Adrenal gland (tissue), 12 donors: Measurements from ENCODE around the gene RBM19. TPM values are rescaled to one million over a fixed set of nuclear protein-coding genes. Genes with fewer than 3 reads are reported as not detected.

Experiments
- DNase-seq, 7 donors: peaks; one replicate each; pipeline ENCODE4 v3.0.0-alpha.2; 2019 to 2020
- H3K27ac ChIP-seq, 5 donors: fragments of 200-600 bp; sonication (generic) in 4 of 5; 1 replicate in 3 of 5; 2 replicates in 2 of 5; pipeline versions ENCODE4 v1.5.1 to v1.8.0; 2016 to 2020; ENCODE audit warnings: mild to moderate bottlenecking in 1 of 5
- H3K27me3 ChIP-seq: fragments of 200-600 bp; 2 replicates; pipeline ENCODE4 v1.8.0; 2021
- H3K36me3 ChIP-seq, 2 donors: fragments of 200-600 bp; replicated peaks in 1 of 2; 1 replicate in 1 of 2; 2 replicates in 1 of 2; pipeline versions ENCODE4 v1.5.1 to v1.8.0; 2018 to 2022
- H3K4me1 ChIP-seq, 2 donors: fragments of 200-600 bp; replicated peaks in 1 of 2; 1 replicate in 1 of 2; 2 replicates in 1 of 2; pipeline versions ENCODE4 v1.5.1 to v1.8.0; 2018 to 2021
- H3K4me3 ChIP-seq, 4 donors: fragments of 200-600 bp; sonication (generic) in 3 of 4; one replicate each; pipeline ENCODE4 v1.5.1; 2016 to 2018
- H3K9me3 ChIP-seq, 3 donors: fragments of 200-600 bp; sonication (generic) in 1 of 3; replicated peaks in 1 of 3; 1 replicate in 2 of 3; 2 replicates in 1 of 3; pipeline versions ENCODE4 v1.5.1 to v1.8.0; 2016 to 2021
- POLR2A ChIP-seq, 2 donors: fragments of 450-650 bp; IDR thresholded peaks; one replicate each; pipeline ENCODE4 v1.6.1; 2017; ENCODE audit warnings: antibody characterized with exemption in 2 of 2, mild to moderate bottlenecking in 2 of 2, moderate library complexity in 1 of 2
- WGBS, 4 donors: extraction: QIAGEN DNeasy Blood & Tissue Kit in 2 of 4; methylation state at CpG; one replicate each; pipeline versions ENCODE4 v1.1.5 to v1.1.7; 2013 to 2017; 5-methylcytosine and 5-hydroxymethylcytosine counted together
- intact Hi-C, 2 donors: fragments of 100-400 bp; cut with DNase I; formaldehyde crosslinking; loops; one replicate each; pipeline versions ENCODE4 v1.14.1 to v1.15.0; 2022 to 2023
- polyA plus RNA-seq, 3 donors: library from polyadenylated mRNA; stranded (reverse); fragments of 200-250 nt in 2 of 3; fragments of 350-450 nt in 1 of 3; fragmentation: Illumina TruSeq in 1 of 3; extraction: RNeasy Lipid Tissue Mini Kit (QIAGEN cat#74804) in 1 of 3; gene quantifications; one replicate each; pipeline ENCODE4 v1.2.3, GENCODE V29; 2013 to 2014
- total RNA-seq, 9 donors: library from RNA; depleted of rRNA in 4 of 9; stranded (reverse); fragments of >200 nt in 4 of 9; fragments of 120-200 nt in 1 of 9; fragmentation: NEBNext Ultra II Directional in 1 of 9; extraction: Animal tissue kit (Norgen Biotek cat#: 25700) in 1 of 9; gene quantifications; one replicate each; pipeline versions ENCODE4 v1.1.0 to v1.2.4, GENCODE V29; 2013 to 2023
- TF ChIP-seq, protein P1 (sequence below), 6 experiments: fragments of 450-650 bp in 4 of 6; fragments of 200-600 bp in 2 of 6; sonication (generic) in 1 of 6; IDR thresholded peaks; 1 replicate in 5 of 6; 2 replicates in 1 of 6; pipeline versions ENCODE4 v1.5.1 to v1.8.0; 2016 to 2021; ENCODE audit warnings: antibody characterized with exemption in 6 of 6, mild to moderate bottlenecking in 2 of 6, moderate library complexity in 1 of 6
- donor health status: healthy with polysubstance abuse.
- donor health status: Bipolar disorder and iron deficiency.
- donor health status: DM: yes; HTN: yes; CAD: no.
- donor health status: DM: no; HTN: no; CAD: no.
- donor health status: DM: no; HTN: no; CAD: no.
- donor health status: DM: yes; HTN: yes; CAD: no.

The RBM19 gene
- total and polyA plus RNA-seq, 12 donors = 19.6 to 71.4 (median 33.1) TPM

- no peak for DNase-seq
- TF ChIP-seq, protein P1, sequence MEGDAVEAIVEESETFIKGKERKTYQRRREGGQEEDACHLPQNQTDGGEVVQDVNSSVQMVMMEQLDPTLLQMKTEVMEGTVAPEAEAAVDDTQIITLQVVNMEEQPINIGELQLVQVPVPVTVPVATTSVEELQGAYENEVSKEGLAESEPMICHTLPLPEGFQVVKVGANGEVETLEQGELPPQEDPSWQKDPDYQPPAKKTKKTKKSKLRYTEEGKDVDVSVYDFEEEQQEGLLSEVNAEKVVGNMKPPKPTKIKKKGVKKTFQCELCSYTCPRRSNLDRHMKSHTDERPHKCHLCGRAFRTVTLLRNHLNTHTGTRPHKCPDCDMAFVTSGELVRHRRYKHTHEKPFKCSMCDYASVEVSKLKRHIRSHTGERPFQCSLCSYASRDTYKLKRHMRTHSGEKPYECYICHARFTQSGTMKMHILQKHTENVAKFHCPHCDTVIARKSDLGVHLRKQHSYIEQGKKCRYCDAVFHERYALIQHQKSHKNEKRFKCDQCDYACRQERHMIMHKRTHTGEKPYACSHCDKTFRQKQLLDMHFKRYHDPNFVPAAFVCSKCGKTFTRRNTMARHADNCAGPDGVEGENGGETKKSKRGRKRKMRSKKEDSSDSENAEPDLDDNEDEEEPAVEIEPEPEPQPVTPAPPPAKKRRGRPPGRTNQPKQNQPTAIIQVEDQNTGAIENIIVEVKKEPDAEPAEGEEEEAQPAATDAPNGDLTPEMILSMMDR (IDR thresholded peaks at IDR 0.05) = no peak
- intact Hi-C loops = no loop called here
- Histone ChIP-seq H3K36me3 (peaks cover 0 to 89% of the 10 kb centered on the region in 2 donors), H3K27ac (no peak overlapping the region), H3K27me3 (no peaks in the 10 kb centered on the region), H3K9me3 (no peaks in the 10 kb centered on the region), H3K4me3 (no peak overlapping the region), H3K4me1 (no peaks in the 10 kb centered on the region)
- WGBS, 4 donors = 92 to 94% (median 93%) methylated on average over 4 to 5 of the region's 5 CpGs
Observed at GRCh38 chr12:113958108-113958507, 8.0 kb downstream of the RBM19 start.

GRCh38 chr12:113957627-113958026 lies 8.5 kb downstream of the RBM19 start:
- 86 to 97% (median 87%) methylated on average over 17 of the region's 17 CpGs for WGBS, 4 donors
- H3K4me3 ChIP-seq = no peak overlapping the region
- intact Hi-C loops = no loop called here
- H3K36me3 ChIP-seq = peaks cover 0 to 94% of the 10 kb centered on the region in 2 donors
- no peak overlapping the region for H3K27ac ChIP-seq
- H3K9me3 ChIP-seq = no peaks in the 10 kb centered on the region
- DNase-seq = no peak
- no peaks in the 10 kb centered on the region for H3K4me1 ChIP-seq
- TF ChIP-seq, protein P1 (IDR thresholded peaks at IDR 0.05) = no peak
- TF ChIP-seq POLR2A (IDR thresholded peaks at IDR 0.05) = no peak
- H3K27me3 ChIP-seq = no peaks in the 10 kb centered on the region

- H3K27me3 ChIP-seq = no peaks in the 10 kb centered on the region
- H3K27ac ChIP-seq = no peak overlapping the region
- H3K36me3 ChIP-seq = peaks cover 0 to 86% of the 10 kb centered on the region in 2 donors
- TF ChIP-seq POLR2A (IDR thresholded peaks at IDR 0.05) = no peak
- TF ChIP-seq, protein P1 (IDR thresholded peaks at IDR 0.05) = no peak
- intact Hi-C loops = no loop called here
- no peak for DNase-seq
- H3K9me3 ChIP-seq = no peaks in the 10 kb centered on the region
- H3K4me3 ChIP-seq = no peak overlapping the region
- 86 to 88% (median 86%) methylated on average over 13 to 15 of the region's 15 CpGs for WGBS, 4 donors
- no peaks in the 10 kb centered on the region for H3K4me1 ChIP-seq
Observed at GRCh38 chr12:113955109-113955970, 10.8 kb downstream of the RBM19 start.

- Histone ChIP-seq H3K4me1 (no peaks in the 10 kb centered on the region), H3K27ac (no peak overlapping the region), H3K9me3 (no peaks in the 10 kb centered on the region), H3K27me3 (no peaks in the 10 kb centered on the region), H3K4me3 (no peak overlapping the region), H3K36me3 (peaks cover 0 to 79% of the 10 kb centered on the region in 2 donors)
- TF ChIP-seq POLR2A (IDR thresholded peaks at IDR 0.05) = no peak
- TF ChIP-seq, protein P1 (IDR thresholded peaks at IDR 0.05) = no peak
- 94 to 98% (median 96%) methylated on average over 4 of the region's 4 CpGs for WGBS, 4 donors
- intact Hi-C loops = no loop called here
- no peak for DNase-seq
Observed at GRCh38 chr12:113954547-113954946, 11.6 kb downstream of the RBM19 start.
